HG02973 (cell line): ENCODE data around the gene APOE.
"Not testable (repeated sequence)": the region's sequence is repeated elsewhere in the genome, so short reads cannot be mapped to it uniquely, and the experiment has no call there.

Experiments used
- ATAC-seq: cut with Tn5 transposase; IDR thresholded peaks from one replicate; pipeline ENCODE4 v1.9.1; 2021; ENCODE audit warnings: moderate library complexity; ENCODE audit not compliant: unreplicated experiment

APOE gene

GRCh38 chr19:44908074-44908835, 2.7 kb downstream of the APOE start:
- ATAC-seq: no peak

DNA sequence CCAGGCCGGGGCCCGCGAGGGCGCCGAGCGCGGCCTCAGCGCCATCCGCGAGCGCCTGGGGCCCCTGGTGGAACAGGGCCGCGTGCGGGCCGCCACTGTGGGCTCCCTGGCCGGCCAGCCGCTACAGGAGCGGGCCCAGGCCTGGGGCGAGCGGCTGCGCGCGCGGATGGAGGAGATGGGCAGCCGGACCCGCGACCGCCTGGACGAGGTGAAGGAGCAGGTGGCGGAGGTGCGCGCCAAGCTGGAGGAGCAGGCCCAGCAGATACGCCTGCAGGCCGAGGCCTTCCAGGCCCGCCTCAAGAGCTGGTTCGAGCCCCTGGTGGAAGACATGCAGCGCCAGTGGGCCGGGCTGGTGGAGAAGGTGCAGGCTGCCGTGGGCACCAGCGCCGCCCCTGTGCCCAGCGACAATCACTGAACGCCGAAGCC, 3.3 kb downstream of the APOE start:
- ATAC-seq: no peak

GRCh38 chr19:44909775-44910174, 4.2 kb downstream of the APOE start:
- ATAC-seq: no peak

DNA sequence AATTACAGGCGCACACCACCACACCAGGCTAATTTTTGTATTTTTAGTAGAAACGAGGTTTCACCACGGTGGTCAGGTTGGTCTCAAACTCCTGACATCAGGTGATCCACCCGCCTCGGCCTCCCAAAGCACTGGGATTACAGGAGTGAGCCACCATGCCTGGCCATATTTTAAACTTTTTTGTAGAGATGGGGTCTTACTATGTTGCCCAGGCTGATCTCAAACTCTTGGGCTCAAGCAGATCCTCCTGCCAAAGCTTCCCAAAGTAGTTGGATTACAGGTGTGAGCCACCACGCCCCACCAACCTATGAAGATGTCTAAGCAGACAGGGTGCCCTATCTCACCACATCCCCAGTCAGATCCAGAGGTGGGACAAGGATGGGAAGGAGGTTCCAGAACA, 6.3 kb downstream of the APOE start:
- ATAC-seq: not testable (repeated sequence)

- no peak for ATAC-seq
These were observed 7.3 kb downstream of the APOE start for GRCh38 chr19:44912854-44913253.

- not testable (repeated sequence) for ATAC-seq
These were observed 8.2 kb downstream of the APOE start for GRCh38 chr19:44913512-44914432.

GRCh38 chr19:44914433-44915206, 9.0 kb downstream of the APOE start, which contains the start of gene APOC1:
TSS of gene APOC1 (plus strand) at chr19:44914608. CDS start at chr19:44914892, 284 bp downstream.
- ATAC-seq: peak; percentile 97

DNA sequence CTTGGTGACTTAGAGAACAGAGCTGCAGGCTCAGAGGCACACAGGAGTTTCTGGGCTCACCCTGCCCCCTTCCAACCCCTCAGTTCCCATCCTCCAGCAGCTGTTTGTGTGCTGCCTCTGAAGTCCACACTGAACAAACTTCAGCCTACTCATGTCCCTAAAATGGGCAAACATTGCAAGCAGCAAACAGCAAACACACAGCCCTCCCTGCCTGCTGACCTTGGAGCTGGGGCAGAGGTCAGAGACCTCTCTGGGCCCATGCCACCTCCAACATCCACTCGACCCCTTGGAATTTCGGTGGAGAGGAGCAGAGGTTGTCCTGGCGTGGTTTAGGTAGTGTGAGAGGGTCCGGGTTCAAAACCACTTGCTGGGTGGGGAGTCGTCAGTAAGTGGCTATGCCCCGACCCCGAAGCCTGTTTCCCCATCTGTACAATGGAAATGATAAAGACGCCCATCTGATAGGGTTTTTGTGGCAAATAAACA, 18.7 kb downstream of the APOE start:
- no peak for ATAC-seq

GRCh38 chr19:44925114-44925891, 19.7 kb downstream of the APOE start:
- no peak for ATAC-seq

- ATAC-seq: not testable (repeated sequence)
These were observed 20.9 kb downstream of the APOE start for GRCh38 chr19:44926245-44927077.

DNA sequence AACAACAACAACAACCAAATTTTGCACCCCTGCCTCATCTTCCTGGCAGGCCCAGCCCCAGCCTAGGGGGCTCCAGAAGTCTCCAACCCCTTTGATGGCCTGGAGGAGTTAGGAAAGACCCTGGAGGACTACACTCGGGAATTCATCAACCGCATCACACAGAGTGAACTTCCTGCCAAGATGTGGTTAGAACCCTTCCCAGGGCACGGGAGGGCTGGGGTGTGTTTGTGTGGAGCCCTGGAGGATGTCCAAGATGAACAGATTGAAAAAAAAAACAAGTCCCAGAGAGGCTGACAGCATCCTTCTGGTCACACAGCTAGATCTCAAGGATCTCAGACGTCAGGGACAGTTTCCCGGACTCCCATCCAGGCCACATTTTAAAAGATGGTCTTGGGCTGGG, 22.1 kb downstream of the APOE start:
- no peak for ATAC-seq

GRCh38 chr19:44930088-44930487, 24.5 kb downstream of the APOE start:
- no peak for ATAC-seq

DNA sequence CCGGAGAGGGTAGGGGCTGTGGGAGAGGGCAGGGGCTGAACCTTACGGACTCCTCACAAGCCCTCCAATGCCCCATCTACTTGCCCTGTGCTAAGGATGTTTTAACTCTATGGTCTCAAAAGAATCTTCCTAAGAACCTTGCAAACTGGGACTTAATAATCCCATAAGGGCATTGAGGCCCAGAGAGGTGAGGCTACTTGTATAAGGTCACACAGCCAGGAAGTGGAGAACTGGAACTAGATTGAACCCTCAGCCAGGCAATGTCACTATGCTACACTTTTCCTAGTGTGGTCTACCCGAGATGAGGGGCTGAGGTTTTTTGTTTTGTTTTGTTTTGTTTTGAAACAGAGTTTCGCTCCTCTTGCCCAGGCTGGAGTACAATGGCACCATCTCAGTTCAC, 25.9 kb downstream of the APOE start:
- ATAC-seq: no peak

GRCh38 chr19:44939668-44940067, 34.1 kb downstream of the APOE start:
- ATAC-seq: no peak

GRCh38 chr19:44942067-44942571, 36.5 kb downstream of the APOE start, which contains the start of gene APOC4:
TSS of gene APOC4 (plus strand) at chr19:44942237. CDS start at chr19:44942278, 41 bp downstream.
- ATAC-seq: no peak

GRCh38 chr19:44943801-44944249, 38.2 kb downstream of the APOE start:
- peak; percentile 76 for ATAC-seq

- no peak for ATAC-seq
These were observed 41.5 kb downstream of the APOE start for GRCh38 chr19:44947041-44947581.

DNA sequence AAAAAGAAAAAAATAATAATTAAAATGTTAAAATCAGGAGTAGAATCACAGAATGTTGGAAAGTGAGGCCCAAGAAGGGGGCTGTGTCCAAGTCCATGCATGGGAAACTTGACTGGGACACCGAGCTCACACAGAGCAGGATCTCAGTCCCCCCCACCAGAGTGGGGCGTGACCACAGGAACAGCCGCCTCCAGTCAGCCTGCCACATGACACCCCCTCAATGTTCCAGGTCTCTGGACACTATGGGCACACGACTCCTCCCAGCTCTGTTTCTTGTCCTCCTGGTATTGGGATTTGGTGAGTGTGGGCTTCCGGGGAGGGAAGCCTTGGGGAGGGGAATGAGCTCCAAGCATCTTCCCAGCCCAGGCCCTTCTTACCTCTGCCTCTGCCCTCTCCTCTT, 42.6 kb downstream of the APOE start:
- no peak for ATAC-seq
